IPS-18c (cell line): ENCODE measurements around the gene SLC9A3.
A peak's percentile ranks its signal among the peaks of the same experiment; 100 is the strongest.

Experiments used
- H3K4me3 ChIP-seq: 2 replicates; pipeline ENCODE4 v1.7.0; 2013; ENCODE audit warnings: low read depth, mild to moderate bottlenecking, low read length, moderate library complexity; ENCODE audit not compliant: insufficient read depth
- H3K9me3 ChIP-seq: one replicate; pipeline ENCODE4 v1.6.1; 2013; ENCODE audit warnings: mild to moderate bottlenecking, low read length, moderate library complexity; ENCODE audit not compliant: control insufficient read depth, insufficient read depth

The SLC9A3 gene

DNA sequence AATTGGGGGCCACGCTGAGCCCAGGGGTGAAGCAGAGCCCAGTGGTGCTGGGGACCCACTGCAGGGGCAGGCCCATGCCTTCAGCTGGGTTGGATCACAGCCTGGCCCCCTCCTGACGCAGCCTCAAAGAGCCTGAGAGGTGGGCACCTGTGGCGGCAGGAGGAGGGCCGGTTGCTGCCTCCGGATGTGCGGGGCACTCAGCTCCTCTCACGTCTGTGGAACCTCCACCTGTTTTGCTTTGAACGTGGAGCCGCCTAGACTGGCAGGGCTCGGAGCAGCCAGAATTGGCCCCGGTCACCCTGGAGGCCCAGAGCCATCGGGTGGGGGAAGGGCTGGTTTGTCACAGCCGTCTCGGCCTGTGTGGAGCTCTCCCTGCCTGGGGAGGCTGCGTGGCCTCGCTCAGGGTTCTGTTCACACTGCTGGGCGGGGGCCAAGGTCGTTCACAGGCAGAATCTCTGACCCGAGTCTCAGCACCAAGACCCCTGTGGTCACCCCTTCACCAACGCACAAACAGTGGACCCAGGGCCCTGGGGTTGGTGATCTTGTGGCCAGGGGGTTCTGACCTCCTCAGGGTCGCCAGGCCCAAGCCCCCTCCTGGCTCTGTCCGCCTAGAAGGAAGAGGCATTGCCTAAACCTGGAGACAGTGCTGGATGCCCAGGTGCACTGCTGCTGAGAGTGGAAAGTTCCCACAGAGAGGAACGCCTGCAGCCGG lies 9.2 kb upstream of the SLC9A3 start:
- Histone ChIP-seq H3K4me3 (no peak overlapping the region), H3K9me3 (no peaks in the 10 kb centered on the region)

- H3K9me3 ChIP-seq = no peaks in the 10 kb centered on the region
- H3K4me3 ChIP-seq = no peak overlapping the region
Observed at GRCh38 chr5:532521-533242, 8.4 kb upstream of the SLC9A3 start.

- H3K4me3 ChIP-seq = no peak overlapping the region
- H3K9me3 ChIP-seq = no peaks in the 10 kb centered on the region
Observed at GRCh38 chr5:531749-532315, 7.6 kb upstream of the SLC9A3 start.

DNA sequence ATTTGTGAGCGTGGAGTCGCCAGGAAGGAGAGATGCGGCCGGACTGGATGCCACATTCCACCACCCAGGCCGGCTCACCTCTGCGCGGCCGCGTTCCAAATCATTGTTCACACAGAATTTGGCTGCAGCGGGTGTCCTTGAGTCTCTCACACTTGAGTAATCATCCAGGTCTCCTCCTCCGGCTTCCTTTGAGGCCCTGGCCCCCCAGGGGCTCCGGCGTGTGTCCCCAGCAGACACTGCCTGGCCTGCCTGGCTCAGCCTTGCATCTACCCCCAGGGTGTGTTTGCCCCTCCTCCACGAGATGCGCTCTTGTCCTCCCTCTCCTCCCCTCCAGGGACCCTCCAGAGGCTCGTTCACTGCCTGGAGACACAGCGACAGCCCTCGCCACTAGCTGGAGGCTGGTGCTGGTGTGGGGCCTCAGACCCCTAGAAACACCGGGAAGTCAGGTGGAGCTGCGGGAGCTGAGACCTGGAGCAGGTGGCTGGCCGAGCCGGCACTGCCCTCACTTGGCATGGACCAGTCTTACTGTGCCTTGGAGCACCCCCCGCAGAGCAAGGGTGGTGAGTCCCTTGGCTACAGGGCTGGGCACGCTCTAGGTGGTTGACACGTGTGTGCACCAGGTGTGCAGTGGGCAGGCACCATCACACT lies 7.0 kb upstream of the SLC9A3 start:
- Histone ChIP-seq H3K4me3 (no peak overlapping the region), H3K9me3 (no peaks in the 10 kb centered on the region)

GRCh38 chr5:530001-530955 lies 6.0 kb upstream of the SLC9A3 start:
- Histone ChIP-seq H3K9me3 (no peaks in the 10 kb centered on the region), H3K4me3 (no peak overlapping the region)

- Histone ChIP-seq H3K4me3 (no peak overlapping the region), H3K9me3 (no peaks in the 10 kb centered on the region)
Observed at GRCh38 chr5:528629-529511, 4.6 kb upstream of the SLC9A3 start.

DNA sequence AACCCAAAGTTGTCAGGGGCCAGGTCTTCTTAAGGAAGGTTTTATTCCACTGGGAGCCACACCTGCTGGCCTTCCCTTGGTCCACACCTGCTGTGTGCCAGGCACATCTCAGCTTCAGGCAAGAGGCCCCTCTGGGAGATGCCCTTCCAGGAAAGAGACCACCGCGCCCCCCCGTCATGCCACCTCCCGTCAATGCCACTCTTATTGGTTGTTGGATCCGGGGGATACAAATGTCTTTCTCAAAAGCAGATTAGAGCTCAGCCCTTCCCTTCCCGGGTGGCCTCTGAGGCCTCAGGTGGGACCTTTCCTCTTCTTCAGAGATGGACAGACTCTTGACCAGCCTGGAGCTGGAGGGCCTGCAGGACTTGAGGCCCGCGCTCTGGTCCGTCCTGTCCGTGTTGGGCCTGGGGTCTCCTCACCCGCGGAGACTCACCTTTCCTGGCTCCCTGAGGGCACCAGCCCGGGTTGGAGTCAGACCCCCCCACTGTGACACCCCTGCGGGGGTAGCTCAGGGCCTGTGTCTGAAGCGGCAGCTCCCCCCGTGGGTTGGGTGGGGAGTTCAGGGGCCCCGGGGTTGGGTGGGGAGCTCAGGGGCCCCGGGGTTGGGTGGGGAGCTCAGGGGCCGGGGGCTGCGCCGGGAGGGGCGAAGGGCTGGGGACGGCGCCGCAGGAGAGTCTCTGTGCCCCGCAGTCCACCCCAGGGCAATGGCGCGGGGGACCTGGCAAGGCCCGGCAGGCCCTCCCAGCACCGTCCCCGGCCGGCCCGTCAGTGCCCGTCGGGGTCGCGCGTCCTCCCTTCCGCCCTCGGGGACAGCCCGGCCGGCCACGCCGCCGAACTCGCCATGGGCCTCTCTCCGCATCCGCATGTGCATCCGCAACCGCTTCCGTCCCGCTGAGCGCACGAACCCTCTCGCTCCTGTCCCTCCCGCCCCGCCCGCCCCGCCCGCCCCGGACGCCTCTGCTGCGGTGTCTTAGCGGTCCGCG lies 3.7 kb upstream of the SLC9A3 start:
- Histone ChIP-seq H3K9me3 (no peaks in the 10 kb centered on the region), H3K4me3 (no peak overlapping the region)

DNA sequence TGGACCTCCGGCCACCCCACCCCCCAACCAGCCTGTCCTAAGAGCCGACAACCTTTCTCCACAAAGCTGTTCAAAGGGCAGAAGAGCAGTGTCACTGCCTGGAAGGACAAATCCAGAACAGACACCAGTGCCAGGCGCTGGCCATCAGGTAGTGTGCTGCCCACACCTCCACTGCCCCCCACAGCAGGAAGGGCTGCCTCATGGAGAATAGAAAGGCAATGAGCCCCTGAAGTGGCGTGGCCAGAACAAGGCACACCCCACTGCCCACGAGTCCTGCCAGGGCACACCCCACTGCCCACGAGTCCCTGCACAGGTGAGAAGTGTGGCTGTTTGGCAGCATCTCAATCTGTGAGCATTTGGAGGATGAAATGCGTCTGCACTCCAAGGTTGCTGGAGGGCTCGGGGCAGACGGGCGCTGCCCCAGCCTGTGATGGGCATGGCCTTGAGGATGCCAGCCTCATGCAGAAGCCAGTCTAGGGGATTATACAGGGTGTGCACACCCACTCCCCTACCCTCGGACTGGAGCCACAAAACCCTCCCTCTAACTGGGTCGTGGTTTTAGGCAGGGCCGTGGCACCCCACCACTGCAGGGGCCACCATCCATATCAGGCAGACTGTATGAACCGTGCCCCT lies 2.3 kb upstream of the SLC9A3 start:
- Histone ChIP-seq H3K4me3 (no peak overlapping the region), H3K9me3 (no peaks in the 10 kb centered on the region)

GRCh38 chr5:525916-526315 lies 1.7 kb upstream of the SLC9A3 start:
- Histone ChIP-seq H3K9me3 (no peaks in the 10 kb centered on the region), H3K4me3 (no peak overlapping the region)

DNA sequence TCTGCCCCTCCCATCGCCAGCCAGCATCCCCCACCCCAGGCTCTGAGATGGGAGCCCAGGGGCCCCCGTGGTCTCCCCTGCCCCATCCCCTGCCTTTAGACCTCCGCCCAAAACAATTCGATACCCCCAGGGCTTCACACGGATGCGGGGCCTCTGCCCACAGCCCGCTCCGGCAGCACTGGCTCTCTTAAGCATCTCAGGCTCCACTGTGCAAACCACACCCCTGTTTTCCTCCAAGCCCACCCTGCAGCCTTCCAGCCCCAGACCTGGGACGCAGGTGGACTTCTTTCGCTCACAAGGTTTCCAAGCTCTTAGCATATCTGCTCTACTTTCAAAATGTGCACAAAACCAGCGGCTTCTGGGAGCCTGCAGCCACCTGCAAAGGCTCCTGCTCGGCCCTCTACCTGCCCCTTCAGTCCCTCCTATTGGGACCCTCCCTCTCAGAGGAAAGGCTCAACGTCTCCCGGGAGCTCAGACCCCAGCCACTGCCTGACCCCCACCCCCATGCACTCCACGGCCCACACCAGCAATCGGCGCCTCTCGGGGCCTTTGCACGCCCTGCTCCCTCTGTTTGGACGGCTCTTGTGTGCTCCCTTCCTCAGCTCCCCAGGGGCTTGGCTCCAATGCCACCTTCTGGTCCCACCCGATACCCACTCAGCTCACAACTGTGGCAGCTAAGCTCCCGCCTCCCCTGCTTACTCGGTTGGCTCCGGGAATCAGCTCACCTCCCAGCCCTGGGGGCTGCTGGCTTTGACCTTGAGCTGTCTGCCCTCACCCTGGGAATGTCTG lies 918 bp upstream of the SLC9A3 start:
- no peak overlapping the region for H3K4me3 ChIP-seq
- H3K9me3 ChIP-seq = no peaks in the 10 kb centered on the region

- no peaks in the 10 kb centered on the region for H3K9me3 ChIP-seq
- H3K4me3 ChIP-seq = peak overlapping the region; percentile 36; the same call in 1 of the 2 replicates
Observed at GRCh38 chr5:523441-524222, 617 bp downstream of the SLC9A3 start.

DNA sequence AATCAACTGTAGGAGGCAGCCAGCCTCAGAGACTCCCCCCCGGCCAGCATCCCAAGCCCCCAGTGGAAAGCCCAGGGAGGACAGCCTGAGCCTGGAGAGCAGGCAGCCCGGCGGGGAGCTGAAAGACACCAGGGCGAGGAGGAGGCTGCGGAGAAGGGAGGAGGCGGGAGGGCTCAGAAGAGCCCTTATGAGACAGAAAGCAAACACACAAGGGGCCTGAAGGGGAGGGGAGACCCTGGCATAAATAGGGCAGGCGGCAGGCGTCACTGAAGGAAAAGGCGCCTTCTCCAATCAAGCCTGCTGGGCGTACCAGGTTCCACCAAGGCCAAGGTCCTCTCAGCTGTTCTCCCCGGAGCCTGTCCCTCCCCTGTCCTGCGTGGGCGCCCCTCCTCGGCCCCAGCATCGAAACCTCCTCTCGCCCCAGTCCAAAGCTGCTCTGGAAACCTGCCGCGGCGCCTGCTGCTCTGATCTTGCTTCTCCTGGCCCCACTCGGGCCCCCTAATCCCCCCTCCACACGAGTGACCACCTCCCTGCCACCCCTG lies 1.3 kb downstream of the SLC9A3 start:
- Histone ChIP-seq H3K4me3 (no peak overlapping the region), H3K9me3 (no peaks in the 10 kb centered on the region)

DNA sequence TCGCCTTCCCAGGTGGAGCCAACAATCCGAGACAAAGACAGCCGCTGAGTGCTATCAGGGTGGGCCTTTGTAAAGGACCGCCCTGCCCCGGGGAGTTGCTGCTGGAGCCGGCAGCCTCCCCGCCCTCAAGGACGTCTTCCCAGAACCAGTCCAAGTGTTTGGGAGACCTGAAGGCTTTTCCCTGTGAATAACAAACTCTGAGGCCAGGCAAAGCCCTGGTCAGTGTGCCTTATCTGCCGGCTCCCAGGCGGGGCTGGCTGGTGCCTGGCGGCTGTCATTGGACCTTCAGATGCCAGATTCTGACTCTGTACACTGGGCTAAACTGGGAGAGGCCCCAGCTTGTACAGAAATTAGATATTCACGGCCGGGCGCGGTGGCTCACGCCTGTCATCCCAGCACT lies 2.1 kb downstream of the SLC9A3 start:
- Histone ChIP-seq H3K9me3 (peaks cover 3% of the 10 kb centered on the region), H3K4me3 (no peak overlapping the region)
